Endodermal cell (in vitro differentiated cells): ENCODE results near the gene DSCAML1. TPM values are rescaled to one million over a fixed set of nuclear protein-coding genes. Genes with fewer than 3 reads are reported as not detected.

Source experiments
- DNase-seq: peaks from one replicate; pipeline ENCODE4 v3.0.0-alpha.2; 2017
- H3K27ac ChIP-seq: 2 replicates; pipeline ENCODE4 v1.5.1; 2013; ENCODE audit warnings: mild to moderate bottlenecking, low read depth, low read length, moderate library complexity
- H3K27me3 ChIP-seq: 2 replicates; pipeline ENCODE4 v1.6.1; 2013; ENCODE audit warnings: mild to moderate bottlenecking, low read length, moderate library complexity; ENCODE audit not compliant: insufficient read depth, control insufficient read depth, poor library complexity, severe bottlenecking
- H3K36me3 ChIP-seq: 2 replicates; pipeline ENCODE4 v1.7.0; 2013; ENCODE audit warnings: mild to moderate bottlenecking, low read length, moderate library complexity; ENCODE audit not compliant: control insufficient read depth, insufficient read depth
- H3K4me1 ChIP-seq: one replicate; pipeline ENCODE4 v1.7.0; 2013; ENCODE audit warnings: low read length; ENCODE audit not compliant: control insufficient read depth, insufficient read depth
- H3K4me3 ChIP-seq: 2 replicates; pipeline ENCODE4 v1.5.1; 2013; ENCODE audit warnings: mild to moderate bottlenecking, low read length, moderate library complexity
- H3K9ac ChIP-seq: 2 replicates; pipeline ENCODE4 v1.6.1; 2013; ENCODE audit warnings: mild to moderate bottlenecking, low read length, moderate library complexity; ENCODE audit not compliant: poor library complexity, severe bottlenecking; ENCODE audit errors: extremely low read depth
- H3K9me3 ChIP-seq: 2 replicates; pipeline ENCODE4 v1.6.1; 2013; ENCODE audit warnings: mild to moderate bottlenecking, low read length, moderate library complexity; ENCODE audit not compliant: control insufficient read depth
- H3K27ac Mint-ChIP-seq: 2 replicates; pipeline ENCODE4 v1.8.0; 2020; ENCODE audit warnings: mixed read lengths
- H3K27me3 Mint-ChIP-seq: 2 replicates; pipeline ENCODE4 v1.8.0; 2021; ENCODE audit warnings: mild to moderate bottlenecking, mixed read lengths; ENCODE audit not compliant: insufficient read depth
- H3K36me3 Mint-ChIP-seq: 2 replicates; pipeline ENCODE4 v1.8.0; 2020; ENCODE audit warnings: low read depth, mixed read lengths
- H3K4me1 Mint-ChIP-seq: 2 replicates; pipeline ENCODE4 v1.8.0; 2020; ENCODE audit warnings: mixed read lengths
- H3K4me3 Mint-ChIP-seq: 2 replicates; pipeline ENCODE4 v1.8.0; 2020; ENCODE audit warnings: mild to moderate bottlenecking, moderate library complexity, mixed read lengths
- H3K9me3 Mint-ChIP-seq: 2 replicates; pipeline ENCODE4 v1.8.0; 2020; ENCODE audit warnings: mild to moderate bottlenecking, mixed read lengths
- WGBS, 2 experiments: methylation state at CpG; one replicate each; pipeline versions ENCODE4 v1.1.5 to v1.1.7; 2013; ENCODE audit warnings: missing lambda C conversion rate in 2 of 2, mixed read lengths in 1 of 2; ENCODE audit not compliant: insufficient coverage in 1 of 2, insufficient read length in 1 of 2; 5-methylcytosine and 5-hydroxymethylcytosine counted together
- total RNA-seq, 2 donors: library from RNA; stranded (reverse); fragmentation: NEBNext Ultra II Directional in 1 of 2; extraction: Animal tissue kit (Norgen Biotek cat#: 25700) in 1 of 2; gene quantifications; 2 replicates in 1 of 2; 3 replicates in 1 of 2; pipeline ENCODE4 v1.2.1, GENCODE V29; 2021
- TF ChIP-seq, protein P1 (sequence below): fragments of 200-600 bp; sonication (generic); conservative IDR thresholded peaks from 2 replicates; pipeline ENCODE4 v1.5.0; 2021; ENCODE audit warnings: antibody characterized with exemption, mild to moderate bottlenecking

The DSCAML1 gene
- total RNA-seq, 2 donors from 2014 or later: 5.6 to 10.9 TPM

DNA sequence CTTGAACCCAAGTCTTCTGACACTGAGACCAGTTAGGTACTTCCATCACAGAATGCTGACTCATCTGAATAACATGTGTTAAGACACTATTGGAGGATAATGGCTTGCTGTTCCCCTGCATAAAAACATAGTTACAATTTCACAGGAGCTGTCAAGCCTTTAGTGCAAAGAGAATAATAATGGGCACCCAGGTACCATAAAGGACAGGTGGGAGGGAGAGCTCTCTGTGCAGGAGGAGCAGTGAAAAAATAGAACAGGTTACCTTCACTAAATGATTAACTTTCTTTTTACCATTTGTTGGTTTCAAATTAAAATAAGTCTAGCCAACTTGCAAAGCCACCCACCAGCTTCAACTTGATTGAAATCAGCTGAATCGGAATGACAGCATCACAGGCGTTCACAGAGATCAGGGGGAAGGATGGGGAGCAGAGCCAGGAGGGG lies 173.2 kb downstream of the DSCAML1 start:
- DNase-seq: no peak
- Mint-ChIP-seq H3K27me3 (peaks cover 65% of the 10 kb centered on the region), H3K36me3 (no peaks in the 10 kb centered on the region), H3K4me1 (peaks cover 19% of the 10 kb centered on the region), H3K27ac (no peak overlapping the region), H3K4me3 (no peak overlapping the region), H3K9me3 (peaks cover 6% of the 10 kb centered on the region)
- no peak overlapping the region for H3K4me3 ChIP-seq
- H3K9me3 ChIP-seq: peaks cover 8% of the 10 kb centered on the region
- H3K9ac ChIP-seq: no peak overlapping the region
- peaks cover 68% of the 10 kb centered on the region for H3K27me3 ChIP-seq
- 89 to 100% methylated on average over 2 of the region's 2 CpGs for WGBS, 2 experiments
- no peaks in the 10 kb centered on the region for H3K4me1 ChIP-seq
- H3K36me3 ChIP-seq: no peaks in the 10 kb centered on the region
- TF ChIP-seq, protein P1, sequence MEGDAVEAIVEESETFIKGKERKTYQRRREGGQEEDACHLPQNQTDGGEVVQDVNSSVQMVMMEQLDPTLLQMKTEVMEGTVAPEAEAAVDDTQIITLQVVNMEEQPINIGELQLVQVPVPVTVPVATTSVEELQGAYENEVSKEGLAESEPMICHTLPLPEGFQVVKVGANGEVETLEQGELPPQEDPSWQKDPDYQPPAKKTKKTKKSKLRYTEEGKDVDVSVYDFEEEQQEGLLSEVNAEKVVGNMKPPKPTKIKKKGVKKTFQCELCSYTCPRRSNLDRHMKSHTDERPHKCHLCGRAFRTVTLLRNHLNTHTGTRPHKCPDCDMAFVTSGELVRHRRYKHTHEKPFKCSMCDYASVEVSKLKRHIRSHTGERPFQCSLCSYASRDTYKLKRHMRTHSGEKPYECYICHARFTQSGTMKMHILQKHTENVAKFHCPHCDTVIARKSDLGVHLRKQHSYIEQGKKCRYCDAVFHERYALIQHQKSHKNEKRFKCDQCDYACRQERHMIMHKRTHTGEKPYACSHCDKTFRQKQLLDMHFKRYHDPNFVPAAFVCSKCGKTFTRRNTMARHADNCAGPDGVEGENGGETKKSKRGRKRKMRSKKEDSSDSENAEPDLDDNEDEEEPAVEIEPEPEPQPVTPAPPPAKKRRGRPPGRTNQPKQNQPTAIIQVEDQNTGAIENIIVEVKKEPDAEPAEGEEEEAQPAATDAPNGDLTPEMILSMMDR: no peak
- H3K27ac ChIP-seq: no peak overlapping the region

DNA sequence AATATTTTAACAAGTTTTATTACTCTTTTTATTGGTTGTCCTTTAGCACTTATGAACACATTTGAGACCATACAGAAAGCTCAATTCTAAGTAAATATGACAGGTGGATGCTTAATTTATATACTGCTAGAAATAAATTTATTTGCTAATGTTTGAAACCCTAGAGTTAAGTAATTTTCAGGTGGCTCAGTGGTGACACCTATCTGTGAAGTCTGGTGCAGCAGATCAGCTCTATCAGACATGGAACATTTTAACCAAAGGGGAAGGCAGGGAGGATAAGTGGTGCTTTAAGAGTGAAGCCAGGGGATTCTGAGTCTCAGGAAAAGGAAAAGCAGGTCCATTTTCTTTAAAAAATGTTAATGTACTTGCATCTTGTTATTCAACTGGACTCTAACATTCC lies 175.8 kb downstream of the DSCAML1 start:
- Histone ChIP-seq H3K4me1 (no peaks in the 10 kb centered on the region), H3K27me3 (peaks cover 54% of the 10 kb centered on the region)
- H3K4me3 Mint-ChIP-seq: no peak overlapping the region

DNA sequence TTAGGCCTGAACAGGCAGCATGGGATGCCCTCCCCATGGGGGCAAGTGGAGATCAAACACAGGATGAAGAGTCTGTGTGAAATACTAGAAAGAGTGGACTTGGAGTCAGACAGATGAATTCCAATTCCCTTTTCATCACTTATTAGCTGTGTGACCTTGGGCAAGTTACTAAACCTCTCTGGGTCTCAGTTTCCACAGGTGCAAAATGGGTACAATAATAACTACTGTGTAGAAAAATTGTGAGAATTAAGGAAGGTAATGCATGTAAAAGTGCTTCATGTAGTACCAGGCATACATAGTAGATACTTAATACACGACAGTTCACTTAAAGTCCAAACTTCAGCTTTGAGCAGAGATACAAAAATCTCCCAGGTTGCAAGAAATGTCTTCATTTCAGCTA lies 176.4 kb downstream of the DSCAML1 start:
- Histone ChIP-seq H3K4me1 (no peaks in the 10 kb centered on the region), H3K9ac (no peak overlapping the region), H3K27me3 (peaks cover 48% of the 10 kb centered on the region), H3K36me3 (no peaks in the 10 kb centered on the region), H3K9me3 (peaks cover 8% of the 10 kb centered on the region), H3K4me3 (no peak overlapping the region), H3K27ac (no peak overlapping the region)
- TF ChIP-seq, protein P1: no peak
- H3K4me3 Mint-ChIP-seq: no peak overlapping the region
- H3K27ac Mint-ChIP-seq: no peak overlapping the region
- peaks cover 6% of the 10 kb centered on the region for H3K9me3 Mint-ChIP-seq
- no peak for DNase-seq
- peaks cover 19% of the 10 kb centered on the region for H3K4me1 Mint-ChIP-seq
- peaks cover 39% of the 10 kb centered on the region for H3K27me3 Mint-ChIP-seq
- H3K36me3 Mint-ChIP-seq: no peaks in the 10 kb centered on the region
- 83 to 100% methylated on average over 1 of the region's 1 CpG for WGBS, 2 experiments

More for the DNA sequence above, 175.8 kb downstream of the DSCAML1 start:
- no peaks in the 10 kb centered on the region for H3K36me3 ChIP-seq
- DNase-seq: no peak
- Mint-ChIP-seq H3K36me3 (no peaks in the 10 kb centered on the region), H3K27me3 (peaks cover 45% of the 10 kb centered on the region), H3K27ac (no peak overlapping the region), H3K4me1 (peaks cover 19% of the 10 kb centered on the region), H3K9me3 (peaks cover 6% of the 10 kb centered on the region)
- no peak overlapping the region for H3K9ac ChIP-seq
- H3K9me3 ChIP-seq: peaks cover 8% of the 10 kb centered on the region
- H3K27ac ChIP-seq: no peak overlapping the region
- H3K4me3 ChIP-seq: no peak overlapping the region
- TF ChIP-seq, protein P1: peak; percentile 80
